ENCODE measurements around the gene SHISA3. TPM values are rescaled to one million over a fixed set of nuclear protein-coding genes. Genes with fewer than 3 reads are reported as not detected.

The SHISA3 gene
- total and polyA plus RNA-seq, 2 of the 13 experiments (the other 11 are each of a cell fraction or from before 2014, with no cell fraction given) = not detected

GRCh38 chr4:42377497-42377896 lies 19.8 kb upstream of the SHISA3 start (continued):
- no peak for TF ChIP-seq SP4 (CRISPR knock-in tag; IDR thresholded peaks at IDR 0.05)
- no peak for TF ChIP-seq ZBTB4 (CRISPR knock-in tag; IDR thresholded peaks at IDR 0.05; ENCODE audit: borderline replicate concordance)
- TF ChIP-seq ZNF230 (CRISPR knock-in tag; IDR thresholded peaks at IDR 0.05) = no peak

- ATAC-seq (no peak), DNase-seq (ENCODE audit: low spot score) (no peak), FAIRE-seq (no peak)
- H3K36me3 ChIP-seq (replicated peaks in 1 of 2; ENCODE audit: control insufficient read depth in 1 of 2, insufficient read depth in 2 of 2, low read length in 2 of 2) = no peaks in the 10 kb centered on the region
- intact Hi-C loops (cut with micrococcal nuclease; ENCODE audit: unreplicated experiment) = no loop called here
- peaks cover 0 to 6% of the 10 kb centered on the region in 2 experiments; a peak in 1 of 5 replicates for H3K27me3 ChIP-seq (ENCODE audit: control insufficient read depth in 1 of 2, insufficient read depth in 2 of 2, low read length in 2 of 2)
- CTCF ChIA-PET (ENCODE audit: low intra/inter-chr PET ratio, low total read pairs) = no interaction called here
- no peaks in the 10 kb centered on the region for H3K79me2 ChIP-seq (ENCODE audit: insufficient read depth, low read length)
- no peaks in the 10 kb centered on the region for H3K9me3 ChIP-seq (ENCODE audit: low read length)
- no peak overlapping the region for H3K4me2 ChIP-seq (ENCODE audit: low read depth, low read length)
- 52% methylated on average over 2 of the region's 2 CpGs for WGBS (ENCODE audit: low lambda C conversion rate)
- no peak overlapping the region for H3K27ac ChIP-seq (ENCODE audit: extremely low read length, insufficient read depth, low read length)
- in situ Hi-C loops (cut with HindIII; ENCODE audit: extremely low pct_ligation_motif_present, low pct_unique_long_range_greater_than_20kb) = no loop called here
- H3K4me3 ChIP-seq (replicated peaks in 1 of 3; ENCODE audit: insufficient read depth in 1 of 3, low read depth in 2 of 3, low read length in 3 of 3) = no peak overlapping the region
- H2AFZ ChIP-seq (ENCODE audit: low read length) = no peak overlapping the region
- no peaks in the 10 kb centered on the region for H3K4me1 ChIP-seq (ENCODE audit: insufficient read depth, low read length)
- BruUV-seq (replicated peaks) = no TSS peak
- TF ChIP-seq PHF8 (CRISPR knock-in tag; IDR thresholded peaks at IDR 0.05) = no peak
- no peak for TF ChIP-seq ZNF746 (CRISPR knock-in tag; IDR thresholded peaks at IDR 0.05)
- TF ChIP-seq NBN (conservative IDR thresholded peaks at IDR 0.05) = no peak
- no peak for TF ChIP-seq TBP (CRISPR knock-in tag; IDR thresholded peaks at IDR 0.05)
- no peak for TF ChIP-seq ZNF33A (CRISPR knock-in tag; IDR thresholded peaks at IDR 0.05; ENCODE audit: borderline replicate concordance)
- no peak for TF ChIP-seq ZKSCAN1 (IDR thresholded peaks at IDR 0.05; ENCODE audit: low read length)
- TF ChIP-seq PHF21A (CRISPR knock-in tag; IDR thresholded peaks at IDR 0.05) = no peak
- no peak for TF ChIP-seq GFI1 (CRISPR knock-in tag; IDR thresholded peaks at IDR 0.05; ENCODE audit: borderline replicate concordance)
- no peak for TF ChIP-seq MNT (IDR thresholded peaks at IDR 0.05)
- no peak for TF ChIP-seq ZNF18 (CRISPR knock-in tag; IDR thresholded peaks at IDR 0.05; ENCODE audit: insufficient replicate concordance)
- POLR2A ChIA-PET = no interaction called here
- H4K20me1 ChIP-seq (ENCODE audit: insufficient read depth, low read length) = no peaks in the 10 kb centered on the region
- no peak overlapping the region for H3K9ac ChIP-seq (ENCODE audit: insufficient read depth, low read depth, low read length)
Observed at GRCh38 chr4:42381666-42382065, 15.6 kb upstream of the SHISA3 start.

Measured in HepG2 (cell line).